ENCODE data around the gene TGFBR3. TPM values are rescaled to one million over a fixed set of nuclear protein-coding genes. Genes with fewer than 3 reads are reported as not detected.

The TGFBR3 gene
- total RNA-seq, 2 experiments from 2014 or later = 31.5 to 36.6 TPM

GRCh38 chr1:91717839-91718238 is 168.1 kb downstream of the TGFBR3 start:
- H3K36me3 Mint-ChIP-seq (ENCODE audit: low read depth) = peaks cover 80% of the 10 kb centered on the region
- DNase-seq (no peak), ATAC-seq (ENCODE audit: poor library complexity) (no peak)
- no peaks in the 10 kb centered on the region for H3K9me3 Mint-ChIP-seq
- Histone ChIP-seq H3K27ac (ENCODE audit: low read depth in 1 of 2, low read length in 2 of 2) (no peak overlapping the region), H3K9me3 (ENCODE audit: control insufficient read depth in 1 of 2, insufficient read depth in 1 of 2, low read length in 2 of 2) (no peaks in the 10 kb centered on the region), H3K36me3 (ENCODE audit: insufficient read depth, low read length) (peaks cover 23% of the 10 kb centered on the region), H3K4me1 (ENCODE audit: insufficient read depth, low read length) (peaks cover 3% of the 10 kb centered on the region), H3K27me3 (ENCODE audit: control insufficient read depth in 1 of 2, insufficient read depth in 2 of 2, low read length in 2 of 2) (no peaks in the 10 kb centered on the region), H3K4me3 (ENCODE audit: low read length) (no peak overlapping the region)
- ChIA-PET POLR2A (no interaction called here), CTCF (no interaction called here)
- no peak overlapping the region for H3K27ac Mint-ChIP-seq
- H3K4me1 Mint-ChIP-seq (ENCODE audit: low read depth) = peaks cover 15% of the 10 kb centered on the region
- no peak for TF ChIP-seq CTCF (IDR thresholded peaks at IDR 0.05)
- no peaks in the 10 kb centered on the region for H3K27me3 Mint-ChIP-seq
- H3K4me3 Mint-ChIP-seq = no peak overlapping the region
- intact Hi-C loops (cut with DNase I, micrococcal nuclease) = no loop called here

GRCh38 chr1:91716339-91716738 is 169.6 kb downstream of the TGFBR3 start:
- no peaks in the 10 kb centered on the region for H3K9me3 ChIP-seq (ENCODE audit: control insufficient read depth in 1 of 2, insufficient read depth in 1 of 2, low read length in 2 of 2)
- no peak overlapping the region for H3K4me3 ChIP-seq (ENCODE audit: low read length)
- Mint-ChIP-seq H3K4me3 (no peak overlapping the region), H3K4me1 (ENCODE audit: low read depth) (peaks cover 18% of the 10 kb centered on the region), H3K27me3 (no peaks in the 10 kb centered on the region), H3K9me3 (no peaks in the 10 kb centered on the region), H3K27ac (no peak overlapping the region), H3K36me3 (ENCODE audit: low read depth) (peaks cover 83% of the 10 kb centered on the region)
- ATAC-seq (ENCODE audit: poor library complexity) (no peak), DNase-seq (no peak)
- intact Hi-C loops (cut with DNase I, micrococcal nuclease) = no loop called here
- no peak for TF ChIP-seq CTCF (IDR thresholded peaks at IDR 0.05)
- peaks cover 28% of the 10 kb centered on the region for H3K36me3 ChIP-seq (ENCODE audit: insufficient read depth, low read length)
- ChIA-PET CTCF (no interaction called here), POLR2A (no interaction called here)
- H3K27me3 ChIP-seq (ENCODE audit: control insufficient read depth in 1 of 2, insufficient read depth in 2 of 2, low read length in 2 of 2) = no peaks in the 10 kb centered on the region
- no peak overlapping the region for H3K27ac ChIP-seq (ENCODE audit: low read depth in 1 of 2, low read length in 2 of 2)
- H3K4me1 ChIP-seq (ENCODE audit: insufficient read depth, low read length) = peaks cover 4% of the 10 kb centered on the region

DNA sequence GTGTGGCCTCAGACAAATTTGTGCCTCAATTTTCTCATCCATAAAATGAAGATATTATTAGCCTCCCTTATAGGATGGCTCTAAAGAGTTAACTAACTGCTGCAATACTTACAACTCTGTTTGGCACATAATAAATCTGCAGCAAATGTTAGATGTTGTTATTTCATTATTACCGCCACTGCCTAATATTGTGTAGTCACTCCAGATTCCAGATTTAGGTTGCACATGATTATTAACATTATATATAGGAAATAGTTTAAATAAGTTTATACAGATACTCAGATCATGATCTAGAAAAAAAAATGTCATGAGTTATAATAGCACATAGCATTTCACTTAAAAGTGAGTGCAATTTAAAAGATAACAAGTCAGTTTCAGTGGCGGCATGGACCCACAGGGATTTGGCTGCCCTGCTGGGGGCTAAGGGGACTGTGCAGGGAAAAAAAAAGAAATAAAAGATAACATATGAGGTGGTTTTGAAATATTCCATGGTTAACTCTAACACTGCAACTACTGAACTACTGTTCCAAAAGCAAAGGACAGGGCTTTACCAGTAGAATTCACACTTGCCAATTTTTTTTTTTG is 170.4 kb downstream of the TGFBR3 start:
- intact Hi-C loops (cut with DNase I, micrococcal nuclease) = no loop called here
- H3K4me3 Mint-ChIP-seq = no peak overlapping the region
- no peaks in the 10 kb centered on the region for H3K9me3 ChIP-seq (ENCODE audit: control insufficient read depth in 1 of 2, insufficient read depth in 1 of 2, low read length in 2 of 2)
- H3K27ac Mint-ChIP-seq = no peak overlapping the region
- POLR2A ChIA-PET = no interaction called here
- ATAC-seq (ENCODE audit: poor library complexity) = no peak
- CTCF ChIA-PET = no interaction called here
- peaks cover 4% of the 10 kb centered on the region for H3K4me1 ChIP-seq (ENCODE audit: insufficient read depth, low read length)
- no peak for DNase-seq
- H3K4me1 Mint-ChIP-seq (ENCODE audit: low read depth) = peaks cover 18% of the 10 kb centered on the region
- H3K27me3 ChIP-seq (ENCODE audit: control insufficient read depth in 1 of 2, insufficient read depth in 2 of 2, low read length in 2 of 2) = no peaks in the 10 kb centered on the region
- H3K27me3 Mint-ChIP-seq = no peaks in the 10 kb centered on the region
- H3K4me3 ChIP-seq (ENCODE audit: low read length) = no peak overlapping the region
- TF ChIP-seq CTCF (IDR thresholded peaks at IDR 0.05) = no peak
- no peak overlapping the region for H3K27ac ChIP-seq (ENCODE audit: low read depth in 1 of 2, low read length in 2 of 2)
- peaks cover 28% of the 10 kb centered on the region for H3K36me3 ChIP-seq (ENCODE audit: insufficient read depth, low read length)
- H3K36me3 Mint-ChIP-seq (ENCODE audit: low read depth) = peaks cover 82% of the 10 kb centered on the region
- no peaks in the 10 kb centered on the region for H3K9me3 Mint-ChIP-seq
